Measurements from ENCODE around the gene PANK1. TPM values are rescaled to one million over a fixed set of nuclear protein-coding genes. Genes with fewer than 3 reads are reported as not detected.

Gene PANK1
- total RNA-seq, 1 experiment from 2014 or later: 19.2 TPM

DNA sequence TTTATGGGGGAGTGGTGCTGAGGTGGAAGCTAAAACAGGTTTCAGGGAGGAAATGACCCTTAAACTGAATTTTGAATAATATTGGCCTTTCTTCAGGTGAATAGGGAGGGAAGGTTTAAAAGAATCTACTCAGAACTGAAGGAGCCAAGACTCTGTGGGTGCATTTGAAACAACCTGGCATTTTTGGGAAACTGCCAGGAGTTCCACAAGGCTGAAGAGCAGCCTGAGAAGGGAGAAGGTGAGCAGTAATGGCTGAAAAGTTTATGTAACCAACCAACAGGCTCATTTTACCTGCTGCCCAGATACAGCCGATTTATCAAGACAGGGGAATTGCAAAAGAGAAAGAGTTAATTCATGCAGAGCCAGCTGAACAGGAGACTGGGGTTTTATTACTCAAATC is 4.0 kb upstream of the PANK1 start:
- DNase-seq (ENCODE audit: low spot score): no peak
- intact Hi-C loops (cut with micrococcal nuclease; ENCODE audit: unreplicated experiment): no loop called here
- Histone ChIP-seq H3K9me3 (ENCODE audit: low read depth, low read length, poor library complexity, severe bottlenecking) (no peaks in the 10 kb centered on the region), H3K4me1 (ENCODE audit: insufficient read depth, low read length, poor library complexity, severe bottlenecking) (peaks cover 27% of the 10 kb centered on the region), H3K27me3 (replicated peaks; ENCODE audit: insufficient read depth, low read depth, low read length, poor library complexity) (no peaks in the 10 kb centered on the region), H3K4me3 (ENCODE audit: low read depth, low read length, poor library complexity, severe bottlenecking) (no peak overlapping the region), H3K36me3 (ENCODE audit: insufficient read depth, low read length, poor library complexity, severe bottlenecking) (no peaks in the 10 kb centered on the region), H3K27ac (ENCODE audit: low read depth, low read length, poor library complexity, severe bottlenecking) (no peak overlapping the region)
- no TSS peak for BruUV-seq (replicated peaks)
- TF ChIP-seq EZH2 (IDR thresholded peaks at IDR 0.05; ENCODE audit: borderline replicate concordance, low read depth, low read length, poor library complexity, severe bottlenecking): no peak
- TF ChIP-seq, protein P1, sequence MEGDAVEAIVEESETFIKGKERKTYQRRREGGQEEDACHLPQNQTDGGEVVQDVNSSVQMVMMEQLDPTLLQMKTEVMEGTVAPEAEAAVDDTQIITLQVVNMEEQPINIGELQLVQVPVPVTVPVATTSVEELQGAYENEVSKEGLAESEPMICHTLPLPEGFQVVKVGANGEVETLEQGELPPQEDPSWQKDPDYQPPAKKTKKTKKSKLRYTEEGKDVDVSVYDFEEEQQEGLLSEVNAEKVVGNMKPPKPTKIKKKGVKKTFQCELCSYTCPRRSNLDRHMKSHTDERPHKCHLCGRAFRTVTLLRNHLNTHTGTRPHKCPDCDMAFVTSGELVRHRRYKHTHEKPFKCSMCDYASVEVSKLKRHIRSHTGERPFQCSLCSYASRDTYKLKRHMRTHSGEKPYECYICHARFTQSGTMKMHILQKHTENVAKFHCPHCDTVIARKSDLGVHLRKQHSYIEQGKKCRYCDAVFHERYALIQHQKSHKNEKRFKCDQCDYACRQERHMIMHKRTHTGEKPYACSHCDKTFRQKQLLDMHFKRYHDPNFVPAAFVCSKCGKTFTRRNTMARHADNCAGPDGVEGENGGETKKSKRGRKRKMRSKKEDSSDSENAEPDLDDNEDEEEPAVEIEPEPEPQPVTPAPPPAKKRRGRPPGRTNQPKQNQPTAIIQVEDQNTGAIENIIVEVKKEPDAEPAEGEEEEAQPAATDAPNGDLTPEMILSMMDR (conservative IDR thresholded peaks at IDR 0.05; ENCODE audit: low read depth, low read length): no peak
- POLR2A ChIA-PET (ENCODE audit: low non-redundant PET): no interaction called here
- CTCF ChIA-PET: no interaction called here

DNA sequence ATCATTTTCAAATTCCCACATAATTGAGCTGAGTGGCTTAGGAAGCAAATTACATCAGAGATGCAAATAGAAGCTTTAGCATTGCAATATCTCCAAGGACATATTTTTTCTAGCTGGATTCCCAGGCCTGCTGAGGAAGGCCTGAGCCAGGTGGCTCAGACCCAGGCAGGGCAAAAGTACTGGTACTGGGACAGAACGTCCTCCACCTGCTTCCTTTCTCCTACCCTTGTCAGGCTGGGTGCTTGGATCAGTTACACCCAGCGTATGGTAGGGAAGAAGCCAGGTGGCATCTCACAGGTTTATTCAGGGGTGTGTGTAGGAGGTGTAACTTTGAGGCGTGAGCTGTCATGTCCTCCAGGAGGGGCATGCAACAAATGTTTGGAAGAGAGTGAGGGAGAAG is 3.0 kb upstream of the PANK1 start:
- no peak overlapping the region for H3K4me3 ChIP-seq (ENCODE audit: low read depth, low read length, poor library complexity, severe bottlenecking)
- H3K27me3 ChIP-seq (replicated peaks; ENCODE audit: insufficient read depth, low read depth, low read length, poor library complexity): no peaks in the 10 kb centered on the region
- CTCF ChIA-PET: interaction anchor here (0.6 kb wide), 1 partner anchor 1875 kb away, joined by 9 read pairs; no protein-coding TSS in a partner anchor
- H3K9me3 ChIP-seq (ENCODE audit: low read depth, low read length, poor library complexity, severe bottlenecking): no peaks in the 10 kb centered on the region
- TF ChIP-seq EZH2 (IDR thresholded peaks at IDR 0.05; ENCODE audit: borderline replicate concordance, low read depth, low read length, poor library complexity, severe bottlenecking): no peak
- TF ChIP-seq, protein P1 (conservative IDR thresholded peaks at IDR 0.05; ENCODE audit: low read depth, low read length): no peak
- DNase-seq (ENCODE audit: low spot score): no peak
- peak overlapping the region; percentile 92 for H3K27ac ChIP-seq (ENCODE audit: low read depth, low read length, poor library complexity, severe bottlenecking)
- POLR2A ChIA-PET (ENCODE audit: low non-redundant PET): interaction anchor here (0.6 kb wide), 1 partner anchor 56 kb away, joined by 3 read pairs; no protein-coding TSS in a partner anchor
- H3K36me3 ChIP-seq (ENCODE audit: insufficient read depth, low read length, poor library complexity, severe bottlenecking): no peaks in the 10 kb centered on the region
- BruUV-seq (replicated peaks): no TSS peak
- H3K4me1 ChIP-seq (ENCODE audit: insufficient read depth, low read length, poor library complexity, severe bottlenecking): peaks cover 30% of the 10 kb centered on the region
- intact Hi-C loops (cut with micrococcal nuclease; ENCODE audit: unreplicated experiment): no loop called here

DNA sequence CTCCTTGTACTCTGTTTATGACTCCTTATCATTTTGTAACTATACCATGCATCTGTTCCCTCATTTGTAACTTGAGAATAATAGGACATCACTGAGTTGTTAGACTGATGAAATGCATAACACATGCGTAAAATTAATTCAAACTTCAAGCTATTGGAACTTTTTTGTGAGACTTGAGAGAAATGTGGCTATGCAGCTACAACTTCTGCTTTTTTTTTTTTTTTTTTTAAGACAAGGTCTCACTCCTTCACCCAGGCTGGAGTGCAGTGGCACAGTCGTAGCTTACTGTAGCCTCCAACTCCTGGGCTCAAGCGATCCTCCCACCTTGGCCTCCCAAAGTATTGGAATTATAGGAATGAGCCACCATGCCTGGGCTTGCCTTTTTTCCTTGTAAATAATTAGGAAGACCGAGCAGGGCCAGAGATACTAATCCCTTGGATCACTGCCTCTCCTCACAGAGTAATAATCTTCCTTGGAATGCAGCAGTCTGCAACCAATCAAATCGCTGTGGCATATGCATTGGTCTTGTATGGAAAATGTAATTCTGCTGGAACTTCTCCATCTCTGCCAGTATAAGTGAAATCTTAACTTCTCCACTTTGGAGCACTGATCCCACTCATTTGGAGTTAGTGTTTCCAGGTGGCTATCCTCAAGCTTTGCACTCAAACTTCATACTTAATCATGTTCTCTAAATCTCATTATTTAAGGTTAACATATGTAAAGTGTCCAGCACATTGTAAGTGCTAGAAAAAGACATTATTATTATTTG is 2.0 kb upstream of the PANK1 start:
- H3K27me3 ChIP-seq (replicated peaks; ENCODE audit: insufficient read depth, low read depth, low read length, poor library complexity): no peaks in the 10 kb centered on the region
- ChIA-PET CTCF (no interaction called here), POLR2A (ENCODE audit: low non-redundant PET) (no interaction called here)
- H3K4me1 ChIP-seq (ENCODE audit: insufficient read depth, low read length, poor library complexity, severe bottlenecking): peaks cover 39% of the 10 kb centered on the region
- H3K27ac ChIP-seq (ENCODE audit: low read depth, low read length, poor library complexity, severe bottlenecking): peak overlapping the region; percentile 92
- no peak for TF ChIP-seq EZH2 (IDR thresholded peaks at IDR 0.05; ENCODE audit: borderline replicate concordance, low read depth, low read length, poor library complexity, severe bottlenecking)
- TF ChIP-seq, protein P1 (conservative IDR thresholded peaks at IDR 0.05; ENCODE audit: low read depth, low read length): no peak
- H3K9me3 ChIP-seq (ENCODE audit: low read depth, low read length, poor library complexity, severe bottlenecking): no peaks in the 10 kb centered on the region
- DNase-seq (ENCODE audit: low spot score): peak; percentile 41
- no peak overlapping the region for H3K4me3 ChIP-seq (ENCODE audit: low read depth, low read length, poor library complexity, severe bottlenecking)
- BruUV-seq (replicated peaks): no TSS peak
- intact Hi-C loops (cut with micrococcal nuclease; ENCODE audit: unreplicated experiment): no loop called here
- no peaks in the 10 kb centered on the region for H3K36me3 ChIP-seq (ENCODE audit: insufficient read depth, low read length, poor library complexity, severe bottlenecking)

All from A673 (cell line).